NCI-H2171 treated with DMSO at 0.1 percent for 48 hours (cell line): Measurements from ENCODE around the gene NUPR1.
"Not testable (repeated sequence)": the region's sequence is repeated elsewhere in the genome, so short reads cannot be mapped to it uniquely, and the experiment has no call there.

Experiments
- DNase-seq: peaks from one replicate; lab custom pipeline; 2025; lab: John Stamatoyannopoulos, UW

NUPR1 gene

GRCh38 chr16:28554634-28555423 is 16.1 kb upstream of the NUPR1 start:
- DNase-seq, result no peak

GRCh38 chr16:28553776-28554633 is 15.2 kb upstream of the NUPR1 start, which contains the start of gene SGF29:
SGF29 (plus strand) TSS chr16:28553920; CDS start chr16:28581070, 27,150 bp downstream.
- DNase-seq, result peak; percentile 91

GRCh38 chr16:28549301-28549899 is 10.6 kb upstream of the NUPR1 start:
- DNase-seq, result no peak

GRCh38 chr16:28548306-28548802 is 9.6 kb upstream of the NUPR1 start:
- DNase-seq, result no peak

GRCh38 chr16:28546626-28547025 is 7.9 kb upstream of the NUPR1 start:
- DNase-seq, result no peak

GRCh38 chr16:28545964-28546363 is 7.2 kb upstream of the NUPR1 start:
- DNase-seq, result not testable (repeated sequence)

GRCh38 chr16:28544998-28545397 is 6.2 kb upstream of the NUPR1 start:
- no peak for DNase-seq

- DNase-seq, result no peak
These were observed 4.3 kb upstream of the NUPR1 start for GRCh38 chr16:28543072-28543471.

- no peak for DNase-seq
These were observed 3.9 kb upstream of the NUPR1 start for GRCh38 chr16:28542646-28543045.

- DNase-seq, result no peak
These were observed 1.6 kb upstream of the NUPR1 start for GRCh38 chr16:28540346-28540745.

GRCh38 chr16:28537964-28538732 is 626 bp downstream of the NUPR1 start:
- no peak for DNase-seq

- peak; percentile 32 for DNase-seq
These were observed 1.7 kb downstream of the NUPR1 start for GRCh38 chr16:28537076-28537475.

GRCh38 chr16:28534542-28535373 is 4.0 kb downstream of the NUPR1 start:
- DNase-seq, result no peak

GRCh38 chr16:28532940-28533647 is 5.7 kb downstream of the NUPR1 start:
- no peak for DNase-seq

GRCh38 chr16:28531777-28532744 is 6.7 kb downstream of the NUPR1 start:
- no peak for DNase-seq

GRCh38 chr16:28529124-28529523 is 9.7 kb downstream of the NUPR1 start:
- no peak for DNase-seq

- no peak for DNase-seq
These were observed 10.3 kb downstream of the NUPR1 start for GRCh38 chr16:28528463-28528867.

- DNase-seq, result no peak
These were observed 10.8 kb downstream of the NUPR1 start for GRCh38 chr16:28527985-28528384.
